CD4-positive, alpha-beta memory T cell (primary cell): ENCODE data around the gene ZC3HAV1. TPM values are rescaled to one million over a fixed set of nuclear protein-coding genes. Genes with fewer than 3 reads are reported as not detected.

Experiments used
- CTCF ChIA-PET: fragments of 350-600 bp; sonication (Branson Sonifier 250); formaldehyde crosslinking; loops from one replicate; lab custom pipeline; 2021; ENCODE audit warnings: inconsistent platforms; ENCODE audit not compliant: partially characterized antibody; lab: Charles Lee
- POLR2A ChIA-PET: fragments of 350-600 bp; sonication (Branson Sonifier 250); formaldehyde crosslinking; loops from one replicate; lab custom pipeline; 2021; ENCODE audit not compliant: partially characterized antibody; lab: Charles Lee
- DNase-seq, 5 donors: peaks; one replicate each; pipeline versions ENCODE4 v3.0.0 to v3.0.0-alpha.2; 2020 to 2022; ENCODE audit warnings: mixed read lengths in 1 of 5
- H3K27ac ChIP-seq: one replicate; pipeline ENCODE4 v1.7.0; 2013; ENCODE audit warnings: low read depth, low read length
- H3K27me3 ChIP-seq: 2 replicates; pipeline ENCODE4 v1.7.0; 2013; ENCODE audit warnings: mild to moderate bottlenecking, low read length, moderate library complexity; ENCODE audit not compliant: insufficient read depth
- H3K36me3 ChIP-seq: 2 replicates; pipeline ENCODE4 v1.7.0; 2013; ENCODE audit warnings: mild to moderate bottlenecking, low read length, moderate library complexity; ENCODE audit not compliant: insufficient read depth
- H3K4me1 ChIP-seq: 2 replicates; pipeline ENCODE4 v1.7.0; 2013; ENCODE audit warnings: mild to moderate bottlenecking, low read length, moderate library complexity; ENCODE audit not compliant: insufficient read depth
- H3K4me3 ChIP-seq, 2 donors: one replicate each; pipeline ENCODE4 v1.7.0; 2013; ENCODE audit warnings: low read length in 2 of 2, mild to moderate bottlenecking in 1 of 2
- H3K9me3 ChIP-seq, 2 donors: one replicate each; pipeline ENCODE4 v1.7.0; 2013; ENCODE audit warnings: low read length in 2 of 2, control low read depth in 1 of 2; ENCODE audit not compliant: control insufficient read depth in 1 of 2
- H3K27ac Mint-ChIP-seq, 7 donors: one replicate each; pipeline ENCODE4 v1.8.0; 2020 to 2021; ENCODE audit warnings: mixed read lengths in 7 of 7, mild to moderate bottlenecking in 6 of 7, inconsistent platforms in 3 of 7, moderate library complexity in 3 of 7
- H3K27me3 Mint-ChIP-seq, 2 donors: one replicate each; pipeline ENCODE4 v1.8.0; 2020 to 2021; ENCODE audit warnings: mixed read lengths in 2 of 2
- H3K36me3 Mint-ChIP-seq, 2 donors: one replicate each; pipeline ENCODE4 v1.8.0; 2020 to 2021; ENCODE audit warnings: mixed read lengths in 2 of 2, inconsistent platforms in 1 of 2, mild to moderate bottlenecking in 1 of 2
- H3K4me1 Mint-ChIP-seq, 4 donors: one replicate each; pipeline ENCODE4 v1.8.0; 2020 to 2021; ENCODE audit warnings: mixed read lengths in 4 of 4, mild to moderate bottlenecking in 1 of 4
- H3K4me3 Mint-ChIP-seq, 8 donors: one replicate each; pipeline ENCODE4 v1.8.0; 2020 to 2021; ENCODE audit warnings: mixed read lengths in 8 of 8, mild to moderate bottlenecking in 7 of 8, moderate library complexity in 6 of 8, inconsistent platforms in 3 of 8
- H3K9me3 Mint-ChIP-seq, 8 donors: one replicate each; pipeline ENCODE4 v1.8.0; 2020 to 2021; ENCODE audit warnings: mixed read lengths in 8 of 8, mild to moderate bottlenecking in 5 of 8, inconsistent platforms in 3 of 8, moderate library complexity in 1 of 8
- intact Hi-C: fragments of 100-400 bp; cut with micrococcal nuclease; formaldehyde crosslinking; loops from one replicate; pipeline ENCODE4 v1.15.1; 2023
- polyA plus RNA-seq, 2 donors: library from polyadenylated mRNA; unstranded; fragments of 300-500 nt; fragmentation: Illumina TruSeq; gene quantifications; one replicate each; pipeline ENCODE4 v1.2.3, GENCODE V29; 2021
- total RNA-seq, 2 experiments: library from RNA; stranded (reverse); gene quantifications; one replicate each; pipeline ENCODE4 v1.2.3, GENCODE V29; 2021

The ZC3HAV1 gene
- total RNA-seq (100 to 1,000 TPM; 154 to 159 TPM), polyA plus RNA-seq (100 to 1,000 TPM; 150 to 169 TPM)

DNA sequence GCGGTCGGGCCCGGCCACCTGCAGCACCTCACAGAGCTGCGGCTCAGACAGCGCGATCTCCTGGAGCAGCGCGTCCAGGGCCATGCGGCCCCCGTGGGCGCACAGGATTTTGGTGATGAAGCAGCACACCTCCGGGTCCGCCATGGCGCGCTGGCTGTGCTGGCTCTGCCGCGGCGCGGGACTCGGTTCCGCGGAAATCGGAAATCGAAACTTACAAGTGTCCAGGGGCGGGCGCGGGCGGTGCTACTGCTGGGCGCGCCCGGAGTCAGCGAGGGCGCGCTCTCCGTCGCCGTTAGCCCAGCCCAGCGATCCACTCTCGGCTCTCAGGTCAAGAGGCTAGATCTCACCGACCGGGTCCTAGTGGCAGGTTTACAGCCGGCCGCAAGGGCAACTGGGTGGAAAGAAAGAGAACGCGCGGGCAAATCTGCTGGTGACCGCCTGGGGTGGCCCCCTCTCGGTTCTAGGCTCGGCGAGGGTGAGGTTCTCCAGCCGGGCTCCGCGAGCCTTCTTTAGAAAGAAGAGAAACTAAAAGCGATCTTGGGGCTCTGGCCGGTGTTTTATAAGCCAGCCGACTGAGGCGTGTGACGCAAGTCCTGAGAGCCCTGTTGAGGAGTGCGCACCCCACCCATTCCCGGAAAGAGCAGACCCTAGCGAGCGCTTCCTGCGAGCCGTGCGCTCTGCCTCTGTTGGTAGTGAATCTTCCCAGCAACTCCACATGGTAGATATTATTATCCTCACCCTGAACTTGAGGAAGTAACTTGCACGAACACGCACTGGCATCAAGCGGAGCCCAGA is at the start of gene ZC3HAV1:
Gene ZC3HAV1 (minus strand): TSS at position 533 of the 795 bp plus-strand sequence. CDS start 389 bp downstream, at position 144.
- Mint-ChIP-seq H3K4me3 (peak within 1 kb of the TSS; percentile 95 to 99 (median 97)), H3K4me1 (peaks cover 28 to 59% (median 38%) of the 10 kb centered on the region in 4 donors), H3K36me3 (peaks cover 25 to 40% of the 10 kb centered on the region in 2 donors), H3K9me3 (peaks cover 0 to 17% (median 0%) of the 10 kb centered on the region in 8 donors), H3K27ac (peak within 1 kb of the TSS; percentile 88 to 100 (median 99)), H3K27me3 (no peaks in the 10 kb centered on the region)
- no peaks in the 10 kb centered on the region for H3K27me3 ChIP-seq
- H3K4me1 ChIP-seq: peaks cover 29% of the 10 kb centered on the region
- peaks cover 7% of the 10 kb centered on the region for H3K36me3 ChIP-seq
- H3K9me3 ChIP-seq: no peaks in the 10 kb centered on the region
- peak within 1 kb of the TSS; percentile 90 to 96 for H3K4me3 ChIP-seq
- intact Hi-C loops: loop anchor here (1.0 to 5.0 kb wide), 7 partner anchors 9 to 248 kb away; partner anchors contain the start of genes LUC7L2 and UBN2
- ChIA-PET CTCF (interaction anchor here (1.3 to 1.6 kb wide), 2 partner anchors 14 to 35 kb away, joined by 7 to 9 read pairs; no protein-coding TSS in a partner anchor), POLR2A (interaction anchor here (1.0 to 6.1 kb wide), 8 partner anchors 7 to 66 kb away, joined by 4 to 152 read pairs (median 10); a partner anchor contains a TSS)
- peak within 1 kb of the TSS; percentile 96 for H3K27ac ChIP-seq
- DNase-seq: peak; percentile 89 to 94 (median 93)

DNA sequence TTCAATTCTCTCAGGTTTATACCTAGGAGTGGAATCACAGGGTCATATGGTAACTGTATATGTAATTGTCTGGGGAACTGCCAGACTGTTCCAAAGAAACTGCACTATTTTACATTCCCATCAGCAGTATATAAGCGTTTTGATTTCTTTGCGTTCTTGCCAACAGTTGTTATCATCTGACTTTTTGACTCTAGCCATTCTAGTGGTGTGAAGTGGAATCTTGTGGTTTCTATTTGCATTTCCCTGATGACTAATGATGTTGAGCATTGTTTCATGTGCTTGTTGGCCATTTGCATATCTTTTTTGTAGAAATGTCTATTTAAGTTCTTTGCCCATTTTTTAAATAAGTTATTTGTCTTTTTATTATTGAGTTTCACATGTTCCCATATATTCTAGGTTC is 44.3 kb upstream of the ZC3HAV1 start:
- Histone ChIP-seq H3K4me3 (no peak overlapping the region), H3K27ac (no peak overlapping the region), H3K4me1 (no peaks in the 10 kb centered on the region), H3K9me3 (no peaks in the 10 kb centered on the region), H3K27me3 (no peaks in the 10 kb centered on the region), H3K36me3 (no peaks in the 10 kb centered on the region)
- CTCF ChIA-PET: no interaction called here
- intact Hi-C loops: no loop called here
- Mint-ChIP-seq H3K4me3 (no peak overlapping the region), H3K36me3 (peaks cover 0 to 4% of the 10 kb centered on the region in 2 donors), H3K9me3 (peaks cover 0 to 4% (median 2%) of the 10 kb centered on the region in 8 donors), H3K27me3 (no peaks in the 10 kb centered on the region), H3K27ac (no peak overlapping the region), H3K4me1 (peaks cover 0 to 5% (median 2%) of the 10 kb centered on the region in 4 donors)
- POLR2A ChIA-PET: no interaction called here
- peak in 1 of 5 donors; percentile 10 for DNase-seq

DNA sequence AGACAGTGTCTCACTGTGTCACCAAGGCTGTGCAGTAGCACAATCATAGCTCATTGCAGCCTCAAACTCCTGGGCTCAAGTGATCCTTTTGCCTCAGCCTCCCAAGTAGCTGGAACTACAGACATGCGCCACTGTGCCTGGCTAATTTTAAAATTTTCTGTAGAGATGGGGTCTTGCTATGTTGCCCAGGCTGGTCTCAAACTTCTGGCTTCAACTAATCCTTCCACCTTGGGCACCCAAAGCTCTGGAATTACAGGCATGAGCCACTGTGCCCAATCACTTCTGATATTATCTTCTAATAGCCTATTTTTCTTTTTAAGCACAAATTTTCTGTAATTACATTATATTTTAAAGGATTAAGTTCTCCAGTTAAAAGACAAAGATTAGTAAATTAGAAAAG is 42.6 kb upstream of the ZC3HAV1 start:
- Mint-ChIP-seq H3K9me3 (peaks cover 0 to 2% (median 0%) of the 10 kb centered on the region in 8 donors), H3K36me3 (peaks cover 0 to 4% of the 10 kb centered on the region in 2 donors), H3K27me3 (no peaks in the 10 kb centered on the region), H3K4me3 (no peak overlapping the region), H3K4me1 (peaks cover 0 to 5% (median 2%) of the 10 kb centered on the region in 4 donors), H3K27ac (no peak overlapping the region)
- Histone ChIP-seq H3K27ac (no peak overlapping the region), H3K36me3 (no peaks in the 10 kb centered on the region), H3K4me3 (no peak overlapping the region), H3K27me3 (no peaks in the 10 kb centered on the region), H3K4me1 (no peaks in the 10 kb centered on the region), H3K9me3 (no peaks in the 10 kb centered on the region)
- intact Hi-C loops: no loop called here
- no peak for DNase-seq
- ChIA-PET POLR2A (interaction anchor here (1.1 kb wide), 1 partner anchor 9 kb away, joined by 3 read pairs; no protein-coding TSS in a partner anchor), CTCF (no interaction called here)

DNA sequence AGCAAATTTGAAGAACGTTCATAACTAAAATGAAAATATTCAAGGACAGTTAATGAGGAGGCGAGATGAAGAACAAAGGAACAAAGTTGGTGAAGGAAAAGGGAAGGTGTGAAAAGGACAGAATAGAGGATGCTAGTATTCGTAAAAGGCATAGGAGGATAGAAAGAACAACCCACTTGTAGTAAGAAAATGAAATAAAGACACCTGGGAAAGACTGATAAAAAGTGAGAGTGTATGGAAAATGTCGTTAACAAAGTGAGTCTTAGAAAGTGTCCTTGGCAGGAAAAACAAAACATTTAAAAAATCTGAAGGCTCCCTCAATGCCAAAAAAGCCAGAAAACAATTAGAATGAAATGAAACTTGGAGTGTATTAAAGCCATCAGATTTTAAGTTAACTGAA is 29.6 kb upstream of the ZC3HAV1 start:
- CTCF ChIA-PET: no interaction called here
- intact Hi-C loops: no loop called here

DNA sequence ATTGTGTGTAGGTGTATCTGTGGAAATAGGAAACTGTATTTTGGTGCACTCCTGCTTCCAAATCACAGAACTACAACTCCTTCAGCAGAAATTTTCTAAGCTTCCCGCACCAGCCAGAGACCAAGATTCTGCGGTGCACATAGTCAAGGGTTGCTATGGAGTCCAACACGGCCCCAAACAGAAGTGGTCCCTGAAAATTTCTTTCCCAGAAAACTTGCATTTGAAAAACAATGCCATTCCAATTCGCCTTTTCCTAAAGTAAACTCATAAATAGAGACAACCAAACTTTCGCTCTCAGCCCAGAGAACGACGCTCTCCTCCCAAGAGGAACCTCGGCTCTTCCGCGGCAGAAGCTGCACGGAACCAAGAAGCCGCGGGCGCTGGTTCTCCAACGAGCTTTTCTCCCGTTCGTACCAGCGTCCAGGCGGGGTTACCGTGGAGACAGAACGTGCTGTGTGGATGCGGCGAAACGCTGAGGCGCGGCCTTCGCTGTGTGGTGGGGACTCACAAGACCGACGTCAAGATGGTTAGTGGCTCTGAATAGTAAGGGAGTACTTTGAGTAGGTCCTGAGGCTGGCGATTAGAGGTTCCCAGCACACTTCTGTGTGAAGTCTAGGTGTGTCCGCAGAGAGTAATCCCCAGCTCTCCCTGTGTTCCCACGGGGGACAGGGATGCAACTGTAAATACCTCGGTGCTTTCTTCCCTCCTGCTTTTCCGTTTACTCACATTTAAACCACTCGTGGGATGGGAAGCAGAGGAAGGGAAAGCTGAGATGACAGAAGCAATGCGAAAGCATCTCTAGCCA is 24.0 kb upstream of the ZC3HAV1 start:
- Histone ChIP-seq H3K9me3 (no peaks in the 10 kb centered on the region), H3K4me1 (peaks cover 14% of the 10 kb centered on the region), H3K27me3 (no peaks in the 10 kb centered on the region), H3K27ac (peak overlapping the region; percentile 56), H3K36me3 (no peaks in the 10 kb centered on the region), H3K4me3 (peak overlapping the region; percentile 25 to 55)
- Mint-ChIP-seq H3K27ac (peak overlapping the region; percentile 73 to 97 (median 93)), H3K4me3 (peak overlapping the region; percentile 87 to 97 (median 92)), H3K9me3 (no peaks in the 10 kb centered on the region), H3K4me1 (peaks cover 5 to 22% (median 17%) of the 10 kb centered on the region in 4 donors), H3K27me3 (no peaks in the 10 kb centered on the region), H3K36me3 (peaks cover 0 to 4% of the 10 kb centered on the region in 2 donors)
- ChIA-PET CTCF (interaction anchor here (0.6 to 3.2 kb wide), 11 partner anchors 7 to 249 kb away, joined by 3 to 16 read pairs (median 4); partner anchors contain the start of gene UBN2), POLR2A (interaction anchor here (0.6 to 2.6 kb wide), 17 partner anchors 9 to 381 kb away, joined by 3 to 36 read pairs (median 5); partner anchors contain the start of genes LUC7L2 and UBN2)
- intact Hi-C loops: loop anchor here (1.0 kb wide), 6 partner anchors 15 to 226 kb away; partner anchors contain the start of genes LUC7L2, UBN2 and ZC3HAV1
- DNase-seq: peak; percentile 86 to 89 (median 88)

More for the DNA sequence above, 29.6 kb upstream of the ZC3HAV1 start:
- DNase-seq: no peak
- Histone ChIP-seq H3K36me3 (no peaks in the 10 kb centered on the region), H3K4me3 (no peak overlapping the region), H3K27ac (no peak overlapping the region), H3K4me1 (peaks cover 2% of the 10 kb centered on the region), H3K27me3 (no peaks in the 10 kb centered on the region), H3K9me3 (no peaks in the 10 kb centered on the region)
- no peaks in the 10 kb centered on the region for H3K36me3 Mint-ChIP-seq
- no peaks in the 10 kb centered on the region for H3K9me3 Mint-ChIP-seq
- H3K27me3 Mint-ChIP-seq: no peaks in the 10 kb centered on the region
- POLR2A ChIA-PET: no interaction called here
- no peak overlapping the region for H3K4me3 Mint-ChIP-seq
- no peak overlapping the region for H3K27ac Mint-ChIP-seq
- peaks cover under 1 to 4% (median 2%) of the 10 kb centered on the region in 4 donors for H3K4me1 Mint-ChIP-seq

DNA sequence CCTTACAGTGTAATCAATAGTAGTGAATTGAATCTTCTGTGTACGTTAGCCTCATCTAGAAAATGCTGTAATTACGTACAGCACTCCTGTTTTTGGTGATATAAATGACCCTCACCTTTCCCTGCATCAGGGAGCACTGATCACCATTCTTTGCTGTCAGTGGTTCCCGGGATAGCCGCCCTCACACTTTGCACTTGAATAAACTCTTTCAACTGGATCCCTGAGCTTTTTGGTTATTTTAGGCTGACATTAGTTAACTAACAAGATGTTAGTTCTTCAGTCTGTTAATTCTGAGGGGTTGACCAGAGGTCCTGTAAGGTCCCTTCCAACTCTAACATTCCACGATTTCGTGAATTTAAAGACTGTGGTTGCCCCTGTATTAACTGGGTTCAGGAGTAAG is 23.4 kb upstream of the ZC3HAV1 start:
- peak overlapping the region; percentile 87 to 97 (median 92) for H3K4me3 Mint-ChIP-seq
- Histone ChIP-seq H3K27ac (no peak overlapping the region), H3K4me3 (peak overlapping the region; percentile 25 to 55), H3K27me3 (no peaks in the 10 kb centered on the region), H3K9me3 (no peaks in the 10 kb centered on the region), H3K4me1 (peaks cover 14% of the 10 kb centered on the region), H3K36me3 (no peaks in the 10 kb centered on the region)
- H3K9me3 Mint-ChIP-seq: no peaks in the 10 kb centered on the region
- DNase-seq: no peak
- peak overlapping the region; percentile 73 to 97 (median 93) for H3K27ac Mint-ChIP-seq
- H3K27me3 Mint-ChIP-seq: no peaks in the 10 kb centered on the region
- intact Hi-C loops: loop anchor here (1.0 kb wide), 6 partner anchors 15 to 226 kb away; partner anchors contain the start of genes LUC7L2, UBN2 and ZC3HAV1
- POLR2A ChIA-PET: interaction anchor here (0.6 to 2.6 kb wide), 14 partner anchors 9 to 380 kb away, joined by 3 to 36 read pairs (median 5); partner anchors contain the start of gene UBN2
- H3K4me1 Mint-ChIP-seq: peaks cover 5 to 24% (median 17%) of the 10 kb centered on the region in 4 donors
- H3K36me3 Mint-ChIP-seq: peaks cover 0 to 4% of the 10 kb centered on the region in 2 donors
- CTCF ChIA-PET: interaction anchor here (0.6 to 3.2 kb wide), 8 partner anchors 9 to 248 kb away, joined by 3 to 16 read pairs (median 10); no protein-coding TSS in a partner anchor
